SH-SY5Y (cell line): ENCODE results near the gene MAP3K20.

ENCODE experiments used
- GATA2 ChIP-seq: IDR thresholded peaks from 2 replicates; pipeline ENCODE4 v1.6.1; 2011; ENCODE audit warnings: mild to moderate bottlenecking, low read depth, low read length
- GATA3 ChIP-seq: IDR thresholded peaks from 2 replicates; pipeline ENCODE4 v1.6.1; 2011; ENCODE audit warnings: low read depth, mild to moderate bottlenecking, low read length, moderate library complexity

DNA sequence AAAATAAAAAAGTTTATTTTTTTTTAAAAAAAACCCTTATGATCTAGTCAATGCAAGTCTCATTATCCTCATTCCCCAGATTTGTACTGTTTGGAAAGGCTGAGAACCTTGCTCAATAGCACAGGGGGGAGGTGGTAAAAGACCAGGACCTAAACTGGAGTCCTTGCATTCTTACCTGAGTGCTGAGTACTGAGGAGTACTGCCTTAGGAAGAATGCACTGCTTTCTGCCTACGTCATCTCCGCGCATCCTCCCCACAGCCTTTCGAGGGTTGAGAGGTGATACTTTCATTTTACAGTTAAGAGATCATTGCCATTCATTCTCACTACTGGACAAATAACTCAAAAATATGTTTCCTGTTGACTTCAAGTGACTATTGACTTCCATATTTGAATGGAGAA, 73.8 kb downstream of the MAP3K20 start:
- TF ChIP-seq GATA2 (no peak), GATA3 (no peak)
